Skeletal muscle tissue (tissue), 4 donors: Measurements from ENCODE around the gene EMP1. TPM values are rescaled to one million over a fixed set of nuclear protein-coding genes. Genes with fewer than 3 reads are reported as not detected.

ENCODE experiments used
- H3K27ac ChIP-seq: one replicate; pipeline ENCODE4 v1.7.0; 2013; ENCODE audit warnings: mild to moderate bottlenecking, low read depth, low read length, inconsistent platforms
- H3K27me3 ChIP-seq, 3 donors: one replicate each; pipeline ENCODE4 v1.7.0; 2013; ENCODE audit warnings: low read length in 3 of 3; ENCODE audit not compliant: control insufficient read depth in 3 of 3, insufficient read depth in 3 of 3
- H3K36me3 ChIP-seq, 3 donors: one replicate each; pipeline ENCODE4 v1.7.0; 2013; ENCODE audit warnings: low read length in 3 of 3; ENCODE audit not compliant: control insufficient read depth in 3 of 3, insufficient read depth in 3 of 3
- H3K4me1 ChIP-seq, 3 donors: one replicate each; pipeline ENCODE4 v1.7.0; 2013; ENCODE audit warnings: low read length in 3 of 3, mild to moderate bottlenecking in 3 of 3; ENCODE audit not compliant: control insufficient read depth in 3 of 3, insufficient read depth in 3 of 3
- H3K4me3 ChIP-seq, 3 donors: one replicate each; pipeline ENCODE4 v1.7.0; 2013; ENCODE audit warnings: low read length in 3 of 3
- H3K9ac ChIP-seq, 3 donors: one replicate each; pipeline ENCODE4 v1.7.0; 2013; ENCODE audit warnings: low read length in 3 of 3, mild to moderate bottlenecking in 3 of 3, moderate library complexity in 2 of 3, low read depth in 1 of 3
- H3K9me3 ChIP-seq, 3 donors: one replicate each; pipeline ENCODE4 v1.7.0; 2013; ENCODE audit warnings: low read length in 3 of 3; ENCODE audit not compliant: control insufficient read depth in 3 of 3
- total RNA-seq: library from RNA; depleted of rRNA; stranded (reverse); fragments of >200 nt; gene quantifications from one replicate; pipeline ENCODE4 v1.2.3, GENCODE V29; 2014
- donor health status: Osteomylitis.

EMP1 gene
- total RNA-seq, 1 donor from 2014 or later = 40.2 TPM

GRCh38 chr12:13194401-13195110 is 2.0 kb upstream of the EMP1 start:
- no peaks in the 10 kb centered on the region for H3K9me3 ChIP-seq
- no peak overlapping the region for H3K9ac ChIP-seq
- H3K4me1 ChIP-seq = peaks cover 16 to 23% (median 23%) of the 10 kb centered on the region in 3 donors

GRCh38 chr12:13195250-13195649 is 1.3 kb upstream of the EMP1 start:
- Histone ChIP-seq H3K36me3 (no peaks in the 10 kb centered on the region), H3K27me3 (peaks cover 0 to 9% (median 3%) of the 10 kb centered on the region in 3 donors), H3K9me3 (no peaks in the 10 kb centered on the region), H3K4me1 (peaks cover 19 to 26% (median 25%) of the 10 kb centered on the region in 3 donors), H3K27ac (peak overlapping the region; percentile 94), H3K9ac (peak overlapping the region in 1 of 3 donors; percentile 43), H3K4me3 (no peak overlapping the region)

More at GRCh38 chr12:13194401-13195110, 2.0 kb upstream of the EMP1 start:
- H3K27me3 ChIP-seq = peaks cover 0 to 9% (median 0%) of the 10 kb centered on the region in 3 donors
- no peaks in the 10 kb centered on the region for H3K36me3 ChIP-seq
- no peak overlapping the region for H3K4me3 ChIP-seq
- H3K27ac ChIP-seq = peak overlapping the region; percentile 57

GRCh38 chr12:13195785-13196129 is 769 bp upstream of the EMP1 start:
- H3K27ac ChIP-seq = peak overlapping the region; percentile 94
- H3K4me1 ChIP-seq = peaks cover 22 to 31% (median 27%) of the 10 kb centered on the region in 3 donors
- H3K9ac ChIP-seq = peak overlapping the region in 1 of 3 donors; percentile 14
- H3K36me3 ChIP-seq = no peaks in the 10 kb centered on the region
- peaks cover 0 to 9% (median 4%) of the 10 kb centered on the region in 3 donors for H3K27me3 ChIP-seq
- no peaks in the 10 kb centered on the region for H3K9me3 ChIP-seq
- H3K4me3 ChIP-seq = peak overlapping the region in 1 of 3 donors; percentile 57

- Histone ChIP-seq H3K36me3 (no peaks in the 10 kb centered on the region), H3K4me1 (peaks cover 30 to 39% (median 34%) of the 10 kb centered on the region in 3 donors), H3K4me3 (peak overlapping the region; percentile 66 to 81 (median 67)), H3K27me3 (peaks cover 3 to 9% (median 4%) of the 10 kb centered on the region in 3 donors), H3K9me3 (no peaks in the 10 kb centered on the region), H3K9ac (peak overlapping the region; percentile 74 to 86 (median 81)), H3K27ac (peak overlapping the region; percentile 94)
These were observed 506 bp downstream of the EMP1 start for GRCh38 chr12:13197032-13197431.

GRCh38 chr12:13197526-13198143 is 1.1 kb downstream of the EMP1 start:
- H3K4me1 ChIP-seq = peaks cover 34 to 44% (median 35%) of the 10 kb centered on the region in 3 donors
- H3K36me3 ChIP-seq = no peaks in the 10 kb centered on the region
- H3K27me3 ChIP-seq = peaks cover 3 to 9% (median 4%) of the 10 kb centered on the region in 3 donors
- peak overlapping the region; percentile 74 to 86 (median 81) for H3K9ac ChIP-seq
- H3K9me3 ChIP-seq = no peaks in the 10 kb centered on the region
- H3K4me3 ChIP-seq = peak overlapping the region; percentile 66 to 81 (median 67)
- H3K27ac ChIP-seq = peak overlapping the region; percentile 94

GRCh38 chr12:13198241-13198640 is 1.7 kb downstream of the EMP1 start:
- Histone ChIP-seq H3K9ac (peak overlapping the region; percentile 74 to 81 (median 76)), H3K4me1 (peaks cover 35 to 43% (median 41%) of the 10 kb centered on the region in 3 donors), H3K27ac (peak overlapping the region; percentile 94), H3K4me3 (peak overlapping the region; percentile 66 to 81 (median 67)), H3K36me3 (no peaks in the 10 kb centered on the region), H3K9me3 (no peaks in the 10 kb centered on the region), H3K27me3 (peaks cover 3 to 12% (median 4%) of the 10 kb centered on the region in 3 donors)

GRCh38 chr12:13198876-13199275 is 2.4 kb downstream of the EMP1 start:
- Histone ChIP-seq H3K9ac (peak overlapping the region; percentile 24 to 76 (median 68)), H3K4me1 (peaks cover 41 to 49% (median 45%) of the 10 kb centered on the region in 3 donors), H3K4me3 (peak overlapping the region; percentile 6 to 81 (median 67)), H3K36me3 (no peaks in the 10 kb centered on the region), H3K9me3 (no peaks in the 10 kb centered on the region), H3K27me3 (peaks cover 3 to 12% (median 4%) of the 10 kb centered on the region in 3 donors), H3K27ac (peak overlapping the region; percentile 94)

GRCh38 chr12:13199592-13199991 is 3.1 kb downstream of the EMP1 start:
- H3K4me1 ChIP-seq = peaks cover 40 to 53% (median 45%) of the 10 kb centered on the region in 3 donors
- peaks cover 3 to 12% (median 4%) of the 10 kb centered on the region in 3 donors for H3K27me3 ChIP-seq
- H3K4me3 ChIP-seq = peak overlapping the region; percentile 6 to 81 (median 56)
- peak overlapping the region in 2 of 3 donors; percentile 66 to 68 for H3K9ac ChIP-seq
- peaks cover 0 to 3% (median 0%) of the 10 kb centered on the region in 3 donors for H3K36me3 ChIP-seq
- no peaks in the 10 kb centered on the region for H3K9me3 ChIP-seq
- peak overlapping the region; percentile 94 for H3K27ac ChIP-seq

GRCh38 chr12:13200841-13201240 is 4.3 kb downstream of the EMP1 start:
- no peaks in the 10 kb centered on the region for H3K9me3 ChIP-seq
- H3K9ac ChIP-seq = peak overlapping the region in 2 of 3 donors; percentile 36 to 62
- peak overlapping the region; percentile 52 for H3K27ac ChIP-seq
- H3K4me1 ChIP-seq = peaks cover 34 to 53% (median 44%) of the 10 kb centered on the region in 3 donors
- H3K36me3 ChIP-seq = peaks cover 0 to 3% (median 0%) of the 10 kb centered on the region in 3 donors
- peaks cover 3 to 12% (median 4%) of the 10 kb centered on the region in 3 donors for H3K27me3 ChIP-seq
- peak overlapping the region in 2 of 3 donors; percentile 0 to 81 for H3K4me3 ChIP-seq
